ENCODE results near the gene MAMLD1. TPM values are rescaled to one million over a fixed set of nuclear protein-coding genes. Genes with fewer than 3 reads are reported as not detected.

The MAMLD1 gene
- total RNA-seq = 1 to 10 TPM; 5.8 to 6.1 (median 6.1) TPM

DNA sequence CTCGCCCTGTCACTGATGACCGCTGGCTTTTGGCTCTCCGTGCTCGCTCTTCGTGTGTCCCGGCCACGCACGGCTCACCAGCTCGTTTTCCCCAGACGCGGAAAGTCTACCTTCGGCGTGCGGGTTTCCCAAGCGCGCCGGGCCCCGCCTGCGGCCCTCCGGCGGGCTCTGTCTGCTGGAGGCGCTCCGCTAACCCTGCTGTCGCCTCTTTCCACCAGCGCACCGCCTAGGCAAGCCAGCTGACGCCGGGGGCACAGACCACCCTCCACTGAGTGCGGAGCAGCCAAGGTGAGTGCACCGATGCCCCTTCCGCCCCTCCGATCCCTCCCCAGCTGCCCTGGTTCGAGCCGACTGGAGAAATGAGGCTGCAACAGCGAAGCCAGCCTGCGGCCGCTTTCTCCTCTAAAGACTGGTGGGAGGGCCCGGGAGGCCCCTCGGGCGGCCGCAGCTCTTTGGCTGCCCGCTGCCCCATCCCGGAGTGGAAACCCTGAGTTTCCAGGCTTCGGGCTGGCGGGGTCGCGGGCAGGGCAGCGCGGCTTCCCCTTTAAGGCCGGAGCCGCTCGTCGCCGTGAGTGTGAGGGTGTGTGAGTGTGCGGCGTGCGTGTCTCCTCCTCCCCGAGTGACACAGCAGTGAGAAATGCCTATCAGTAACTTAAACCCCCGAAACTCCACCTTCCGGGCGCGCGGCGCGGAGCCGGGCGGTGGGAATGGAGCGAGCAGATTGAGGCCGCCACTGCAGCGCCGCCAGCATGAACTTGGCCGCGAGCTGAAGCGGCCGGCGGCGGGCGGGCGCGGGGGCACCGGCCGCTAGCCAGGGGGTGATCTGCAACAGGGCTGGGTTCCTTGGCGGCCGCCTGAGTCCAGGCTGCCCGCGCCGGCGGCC is at the start of gene MAMLD1:
Gene MAMLD1, plus strand, starts transcription at position 719 of the 883 bp plus-strand sequence. CDS start 82,200 bp downstream, outside the sequence.
- no peaks in the 10 kb centered on the region for H3K36me3 Mint-ChIP-seq (ENCODE audit: insufficient read depth)
- DNase-seq = peak; percentile 59
- peaks cover 28% of the 10 kb centered on the region for H3K4me1 Mint-ChIP-seq (ENCODE audit: low read depth)
- H3K9me3 Mint-ChIP-seq = no peaks in the 10 kb centered on the region
- peaks cover 26% of the 10 kb centered on the region for H3K27me3 Mint-ChIP-seq (ENCODE audit: low read depth)
- ATAC-seq = peak; percentile 69 to 81
- H3K4me3 Mint-ChIP-seq = peak within 1 kb of the TSS; percentile 83

DNA sequence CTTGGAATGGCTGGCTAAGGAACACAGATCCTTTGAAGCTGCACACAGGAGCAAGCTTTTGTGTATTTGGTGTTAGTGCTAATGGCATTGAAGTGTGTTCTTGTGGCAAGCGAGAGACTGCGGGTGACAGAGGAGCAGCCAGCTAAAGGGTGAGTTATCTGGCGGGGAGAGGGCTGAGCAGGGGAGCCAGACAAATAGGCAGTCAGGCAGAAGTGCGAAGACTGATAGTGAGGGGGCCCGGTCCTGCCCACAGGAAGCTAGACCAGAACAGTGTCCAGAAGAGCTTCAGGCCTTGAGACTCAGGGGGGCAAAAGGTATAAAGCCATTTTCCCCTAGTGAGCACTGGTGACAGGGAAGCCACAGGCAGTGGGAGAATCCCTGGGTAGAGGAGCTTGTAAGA is 49.6 kb upstream of the MAMLD1 start:
- ATAC-seq = no peak

GRCh38 chrX:150314186-150314585 is 48.9 kb upstream of the MAMLD1 start:
- H3K9me3 Mint-ChIP-seq = no peaks in the 10 kb centered on the region
- no peaks in the 10 kb centered on the region for H3K36me3 Mint-ChIP-seq (ENCODE audit: insufficient read depth)
- H3K27me3 Mint-ChIP-seq (ENCODE audit: low read depth) = no peaks in the 10 kb centered on the region
- no peak overlapping the region for H3K4me3 Mint-ChIP-seq
- no peaks in the 10 kb centered on the region for H3K4me1 Mint-ChIP-seq (ENCODE audit: low read depth)
- ATAC-seq (no peak), DNase-seq (no peak)

More for the DNA sequence above, 49.6 kb upstream of the MAMLD1 start:
- no peaks in the 10 kb centered on the region for H3K36me3 Mint-ChIP-seq (ENCODE audit: insufficient read depth)
- H3K27me3 Mint-ChIP-seq (ENCODE audit: low read depth) = no peaks in the 10 kb centered on the region
- no peaks in the 10 kb centered on the region for H3K9me3 Mint-ChIP-seq
- H3K4me3 Mint-ChIP-seq = no peak overlapping the region
- no peaks in the 10 kb centered on the region for H3K4me1 Mint-ChIP-seq (ENCODE audit: low read depth)
- no peak for DNase-seq

DNA sequence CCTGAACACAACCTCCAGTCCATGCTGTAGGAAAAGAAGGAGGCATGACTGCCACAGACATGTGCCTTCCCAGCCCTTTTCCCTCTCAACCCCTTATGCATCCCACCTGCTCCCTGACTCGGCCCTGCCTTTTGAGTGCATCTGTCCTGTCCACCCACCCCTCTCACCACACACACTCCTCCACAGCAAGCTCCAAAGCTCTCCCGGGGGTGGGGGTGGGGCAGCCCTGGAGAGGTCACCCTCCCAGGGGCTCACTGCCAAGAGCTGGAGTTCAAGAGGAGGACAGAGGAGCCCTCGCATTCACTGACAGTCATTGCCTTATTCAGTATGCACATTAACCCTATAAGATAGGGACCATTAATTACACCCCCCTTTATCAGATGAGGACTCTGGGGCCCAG is 46.6 kb upstream of the MAMLD1 start:
- H3K9me3 Mint-ChIP-seq = no peaks in the 10 kb centered on the region
- no peaks in the 10 kb centered on the region for H3K27me3 Mint-ChIP-seq (ENCODE audit: low read depth)
- no peaks in the 10 kb centered on the region for H3K4me1 Mint-ChIP-seq (ENCODE audit: low read depth)
- H3K4me3 Mint-ChIP-seq = no peak overlapping the region
- ATAC-seq (no peak), DNase-seq (no peak)
- H3K36me3 Mint-ChIP-seq (ENCODE audit: insufficient read depth) = no peaks in the 10 kb centered on the region

DNA sequence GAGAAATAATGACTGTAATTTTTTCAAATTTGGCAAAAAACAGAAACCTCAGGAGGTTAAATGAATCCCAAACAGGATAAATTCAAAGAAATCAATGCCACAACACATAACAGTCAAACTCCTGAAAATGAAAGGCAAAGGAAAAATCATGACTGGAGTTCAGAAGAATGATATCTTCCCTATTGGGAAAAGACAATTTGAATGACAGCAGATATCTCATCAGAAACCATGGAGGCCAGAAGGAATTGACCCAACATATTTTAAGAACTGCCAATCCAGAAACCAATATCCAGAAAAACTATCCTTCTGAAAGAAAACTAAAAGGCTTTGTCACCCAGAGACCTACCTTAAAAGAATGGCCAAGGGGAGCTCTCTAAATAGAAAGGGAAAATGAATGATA is 40.1 kb upstream of the MAMLD1 start:
- Mint-ChIP-seq H3K27me3 (ENCODE audit: low read depth) (no peaks in the 10 kb centered on the region), H3K36me3 (ENCODE audit: insufficient read depth) (no peaks in the 10 kb centered on the region), H3K4me1 (ENCODE audit: low read depth) (no peaks in the 10 kb centered on the region), H3K4me3 (no peak overlapping the region), H3K9me3 (no peaks in the 10 kb centered on the region)
- no peak for DNase-seq
- no peak for ATAC-seq

- H3K9me3 Mint-ChIP-seq = no peaks in the 10 kb centered on the region
- DNase-seq = no peak
- no peaks in the 10 kb centered on the region for H3K27me3 Mint-ChIP-seq (ENCODE audit: low read depth)
- H3K36me3 Mint-ChIP-seq (ENCODE audit: insufficient read depth) = no peaks in the 10 kb centered on the region
- H3K4me3 Mint-ChIP-seq = no peak overlapping the region
- ATAC-seq = no peak
- no peaks in the 10 kb centered on the region for H3K4me1 Mint-ChIP-seq (ENCODE audit: low read depth)
These were observed 38.9 kb upstream of the MAMLD1 start for GRCh38 chrX:150324035-150324728.

DNA sequence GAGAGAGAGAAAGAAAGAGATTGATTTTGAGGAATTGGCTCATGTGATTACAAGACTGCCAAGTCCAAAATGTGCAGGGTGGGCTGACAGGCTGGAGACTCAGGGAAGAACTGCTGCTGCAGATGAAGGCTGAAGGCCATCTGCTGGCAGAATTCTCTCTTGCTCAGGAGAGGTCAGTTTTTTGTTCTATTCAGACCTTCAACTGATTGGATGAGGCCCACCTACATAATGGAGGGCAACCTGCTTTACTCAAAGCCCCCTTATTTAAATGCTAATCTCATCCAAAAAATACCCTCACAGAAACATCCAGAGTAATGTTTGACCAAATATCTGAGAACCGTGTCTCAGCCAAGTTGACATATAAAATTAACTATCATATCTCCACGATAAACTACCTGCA is 38.2 kb upstream of the MAMLD1 start:
- no peaks in the 10 kb centered on the region for H3K27me3 Mint-ChIP-seq (ENCODE audit: low read depth)
- no peak overlapping the region for H3K4me3 Mint-ChIP-seq
- no peaks in the 10 kb centered on the region for H3K36me3 Mint-ChIP-seq (ENCODE audit: insufficient read depth)
- no peak for ATAC-seq
- no peak for DNase-seq
- no peaks in the 10 kb centered on the region for H3K9me3 Mint-ChIP-seq
- H3K4me1 Mint-ChIP-seq (ENCODE audit: low read depth) = no peaks in the 10 kb centered on the region

GRCh38 chrX:150326541-150327247 is 36.4 kb upstream of the MAMLD1 start:
- H3K36me3 Mint-ChIP-seq (ENCODE audit: insufficient read depth) = no peaks in the 10 kb centered on the region

GRCh38 chrX:150329282-150329681 is 33.8 kb upstream of the MAMLD1 start:
- H3K36me3 Mint-ChIP-seq (ENCODE audit: insufficient read depth) = no peaks in the 10 kb centered on the region
- H3K4me3 Mint-ChIP-seq = no peak overlapping the region
- no peaks in the 10 kb centered on the region for H3K27me3 Mint-ChIP-seq (ENCODE audit: low read depth)
- DNase-seq (no peak), ATAC-seq (no peak)
- peaks cover 10% of the 10 kb centered on the region for H3K4me1 Mint-ChIP-seq (ENCODE audit: low read depth)
- no peaks in the 10 kb centered on the region for H3K9me3 Mint-ChIP-seq

More at GRCh38 chrX:150326541-150327247, 36.4 kb upstream of the MAMLD1 start:
- no peak overlapping the region for H3K4me3 Mint-ChIP-seq
- no peaks in the 10 kb centered on the region for H3K9me3 Mint-ChIP-seq
- no peaks in the 10 kb centered on the region for H3K27me3 Mint-ChIP-seq (ENCODE audit: low read depth)
- no peak for ATAC-seq
- no peak for DNase-seq
- H3K4me1 Mint-ChIP-seq (ENCODE audit: low read depth) = no peaks in the 10 kb centered on the region

- ATAC-seq (no peak), DNase-seq (no peak)
- H3K4me3 Mint-ChIP-seq = no peak overlapping the region
- H3K27me3 Mint-ChIP-seq (ENCODE audit: low read depth) = no peaks in the 10 kb centered on the region
- peaks cover 10% of the 10 kb centered on the region for H3K4me1 Mint-ChIP-seq (ENCODE audit: low read depth)
- H3K36me3 Mint-ChIP-seq (ENCODE audit: insufficient read depth) = no peaks in the 10 kb centered on the region
- no peaks in the 10 kb centered on the region for H3K9me3 Mint-ChIP-seq
These were observed 33.2 kb upstream of the MAMLD1 start for GRCh38 chrX:150329868-150330267.

GRCh38 chrX:150332023-150332422 is 31.1 kb upstream of the MAMLD1 start:
- H3K9me3 Mint-ChIP-seq = no peaks in the 10 kb centered on the region
- H3K36me3 Mint-ChIP-seq (ENCODE audit: insufficient read depth) = no peaks in the 10 kb centered on the region
- ATAC-seq (no peak), DNase-seq (no peak)
- peaks cover 10% of the 10 kb centered on the region for H3K4me1 Mint-ChIP-seq (ENCODE audit: low read depth)
- H3K27me3 Mint-ChIP-seq (ENCODE audit: low read depth) = no peaks in the 10 kb centered on the region
- H3K4me3 Mint-ChIP-seq = no peak overlapping the region

DNA sequence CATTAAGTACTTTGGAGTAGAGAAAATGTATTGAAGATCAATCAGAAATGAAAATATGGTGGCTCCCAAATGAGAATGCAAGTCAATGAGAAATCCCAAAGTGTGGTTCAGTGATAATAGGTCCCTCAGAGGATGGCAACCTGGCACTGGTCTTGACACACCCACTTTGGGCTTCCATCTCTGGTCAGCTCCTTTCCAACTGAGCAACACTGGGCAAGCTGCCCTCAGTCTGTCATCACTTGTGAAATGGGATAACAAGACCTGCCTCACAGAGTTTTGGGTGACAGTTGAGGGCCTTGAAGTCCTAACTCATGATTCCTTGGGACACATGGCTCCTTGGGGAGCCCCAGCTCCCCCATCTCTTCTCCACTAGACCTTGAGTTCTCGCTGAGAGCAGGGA is 29.0 kb upstream of the MAMLD1 start:
- no peak for DNase-seq
- Mint-ChIP-seq H3K4me3 (no peak overlapping the region), H3K4me1 (ENCODE audit: low read depth) (peaks cover 10% of the 10 kb centered on the region), H3K36me3 (ENCODE audit: insufficient read depth) (no peaks in the 10 kb centered on the region), H3K9me3 (no peaks in the 10 kb centered on the region), H3K27me3 (ENCODE audit: low read depth) (no peaks in the 10 kb centered on the region)
- ATAC-seq = no peak

GRCh38 chrX:150334981-150335380 is 28.1 kb upstream of the MAMLD1 start:
- DNase-seq = no peak
- no peak for ATAC-seq
- no peaks in the 10 kb centered on the region for H3K27me3 Mint-ChIP-seq (ENCODE audit: low read depth)
- H3K36me3 Mint-ChIP-seq (ENCODE audit: insufficient read depth) = no peaks in the 10 kb centered on the region
- H3K9me3 Mint-ChIP-seq = no peaks in the 10 kb centered on the region
- no peak overlapping the region for H3K4me3 Mint-ChIP-seq
- peaks cover 10% of the 10 kb centered on the region for H3K4me1 Mint-ChIP-seq (ENCODE audit: low read depth)

GRCh38 chrX:150337026-150337425 is 26.1 kb upstream of the MAMLD1 start:
- no peak for DNase-seq
- Mint-ChIP-seq H3K9me3 (no peaks in the 10 kb centered on the region), H3K27me3 (ENCODE audit: low read depth) (no peaks in the 10 kb centered on the region), H3K36me3 (ENCODE audit: insufficient read depth) (no peaks in the 10 kb centered on the region), H3K4me1 (ENCODE audit: low read depth) (peaks cover 10% of the 10 kb centered on the region), H3K4me3 (no peak overlapping the region)
- ATAC-seq = no peak
